DMS153 (cell line): ENCODE measurements around the gene SEZ6L2.
"Not testable (repeated sequence)": the region's sequence is repeated elsewhere in the genome, so short reads cannot be mapped to it uniquely, and the experiment has no call there.

Experiments
- DNase-seq: peaks from one replicate; lab custom pipeline; 2025; lab: John Stamatoyannopoulos, UW

The SEZ6L2 gene

DNA sequence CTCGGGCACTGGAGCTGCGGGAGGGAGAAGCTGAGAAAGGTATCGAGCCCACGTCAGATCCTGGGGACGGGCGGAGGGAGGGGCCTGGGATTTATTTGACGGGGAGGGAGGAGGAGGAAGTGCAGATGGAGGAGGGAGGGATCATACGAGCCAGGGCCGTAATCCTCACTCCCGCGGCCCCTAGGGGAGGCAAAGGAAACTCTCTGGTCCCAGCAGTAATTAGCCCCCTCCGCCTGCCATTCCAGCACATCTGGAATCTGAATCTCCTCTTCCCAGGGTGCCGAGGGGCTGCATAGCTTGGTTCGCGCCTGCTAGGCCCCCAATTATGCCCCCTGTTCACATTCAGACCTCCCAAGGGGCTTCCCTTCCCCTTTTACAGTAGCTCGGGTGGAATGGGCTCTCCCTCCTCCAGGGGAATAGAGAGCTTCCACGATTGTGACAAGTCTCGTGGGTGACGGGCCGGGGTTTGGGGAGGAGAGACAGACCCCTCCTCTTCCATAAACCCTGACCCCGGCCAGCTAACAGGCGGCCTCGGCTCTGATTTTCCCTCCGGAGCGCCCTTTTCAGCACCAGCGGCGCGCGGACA lies at the start of gene SEZ6L2:
SEZ6L2 (minus strand) TSS at position 35 of the 586 bp plus-strand sequence. CDS start 531 bp downstream, outside the sequence.
- peak; percentile 88 for DNase-seq

DNA sequence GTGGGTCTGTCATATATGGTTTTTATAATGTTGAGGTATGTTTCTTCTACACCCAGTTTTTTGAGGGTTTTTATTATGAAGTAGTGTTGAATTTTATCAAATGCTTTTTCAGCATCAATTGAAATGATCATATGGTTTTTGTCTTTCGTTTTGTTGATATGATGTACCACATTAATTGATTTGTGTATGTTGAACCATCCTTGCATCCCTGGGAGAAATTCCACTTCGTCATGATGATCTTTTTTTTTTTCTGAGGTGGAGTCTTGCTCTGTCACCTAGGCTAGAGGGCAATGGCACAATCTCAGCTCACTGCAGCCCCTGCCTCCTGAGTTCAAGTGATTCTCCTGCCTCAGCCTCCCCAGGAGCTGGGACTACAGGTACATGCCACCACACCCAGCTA lies 48.5 kb upstream of the SEZ6L2 start:
- no peak for DNase-seq

DNA sequence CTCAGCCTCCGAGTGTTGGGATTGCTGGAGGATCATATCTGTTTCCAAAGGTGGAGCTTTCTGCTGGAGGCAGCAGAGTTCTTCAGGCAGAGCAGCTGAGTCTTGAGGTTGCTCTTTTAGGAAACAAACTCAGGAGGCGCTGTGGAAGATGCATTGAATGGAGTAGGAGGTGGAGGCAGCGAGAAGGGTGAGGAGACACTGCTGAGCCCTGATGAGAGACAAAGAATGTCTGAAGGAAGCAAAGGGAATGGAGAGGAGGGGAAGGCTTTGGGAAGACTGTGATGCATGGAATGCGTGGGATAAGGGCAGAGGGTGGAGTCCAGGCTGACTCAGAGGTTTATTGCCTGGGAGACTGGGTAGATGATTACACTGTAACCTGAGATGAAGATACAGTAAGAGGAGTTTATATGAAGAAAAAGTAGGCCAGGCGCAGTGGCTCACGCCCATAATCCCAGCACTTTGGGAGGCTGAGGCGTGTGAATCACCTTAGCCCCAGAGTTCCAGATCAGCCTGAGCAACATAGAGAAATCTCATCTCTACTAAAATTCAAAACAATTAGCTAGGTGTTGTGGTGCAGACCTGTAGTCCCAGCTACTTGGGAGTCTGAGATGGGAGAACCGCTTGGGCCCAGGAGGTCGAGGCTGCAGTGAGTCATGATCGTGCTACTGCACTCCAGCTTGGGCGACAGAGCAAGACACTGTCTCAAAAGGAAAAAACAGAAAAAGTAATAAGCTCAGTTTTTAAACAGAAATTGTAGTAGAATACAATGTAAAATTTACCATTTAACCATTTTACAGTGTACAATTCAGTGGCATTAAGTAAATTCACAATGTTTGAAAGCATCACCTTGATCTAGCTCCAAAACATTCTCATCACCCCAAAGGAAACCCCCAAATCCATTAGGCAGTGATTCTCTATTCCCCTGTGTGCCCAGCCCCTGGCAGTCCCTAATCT lies 44.8 kb upstream of the SEZ6L2 start:
- peak; percentile 66 for DNase-seq

DNA sequence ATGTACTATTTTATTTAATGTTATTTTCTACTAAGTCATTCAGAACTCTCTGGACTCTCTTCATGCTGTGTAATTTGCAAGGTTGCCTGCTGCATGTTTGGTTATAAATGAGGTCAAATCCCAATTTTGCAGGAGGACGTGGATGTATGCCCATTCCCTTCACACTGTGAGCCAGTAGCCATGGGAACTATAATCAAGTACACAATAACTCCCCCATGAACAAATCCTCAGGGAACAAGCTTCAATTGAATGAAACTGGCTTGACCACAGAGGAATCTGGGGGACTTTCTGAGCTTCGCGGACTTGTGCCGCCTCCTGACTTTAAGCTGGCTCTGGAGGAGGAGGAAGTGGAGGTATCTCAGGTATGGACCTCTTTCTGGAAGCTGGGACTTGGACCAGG lies 41.3 kb upstream of the SEZ6L2 start:
- no peak for DNase-seq

DNA sequence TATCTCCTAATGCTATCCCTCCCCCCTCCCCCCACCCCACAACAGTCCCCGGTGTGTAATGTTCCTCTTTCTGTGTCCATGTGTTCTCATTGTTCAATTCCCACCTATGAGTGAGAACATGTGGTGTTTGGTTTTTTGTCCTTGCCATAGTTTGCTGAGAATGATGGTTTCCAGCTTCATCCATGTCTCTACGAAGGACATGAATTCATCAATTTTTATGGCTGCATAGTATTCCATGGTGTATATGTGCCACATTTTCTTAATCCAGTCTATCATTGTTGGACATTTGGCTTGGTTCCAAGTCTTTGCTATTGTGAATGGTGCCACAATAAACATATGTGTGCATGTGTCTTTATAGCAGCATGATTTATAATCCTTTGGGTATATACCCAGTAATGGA lies 32.4 kb upstream of the SEZ6L2 start:
- DNase-seq = not testable (repeated sequence)

DNA sequence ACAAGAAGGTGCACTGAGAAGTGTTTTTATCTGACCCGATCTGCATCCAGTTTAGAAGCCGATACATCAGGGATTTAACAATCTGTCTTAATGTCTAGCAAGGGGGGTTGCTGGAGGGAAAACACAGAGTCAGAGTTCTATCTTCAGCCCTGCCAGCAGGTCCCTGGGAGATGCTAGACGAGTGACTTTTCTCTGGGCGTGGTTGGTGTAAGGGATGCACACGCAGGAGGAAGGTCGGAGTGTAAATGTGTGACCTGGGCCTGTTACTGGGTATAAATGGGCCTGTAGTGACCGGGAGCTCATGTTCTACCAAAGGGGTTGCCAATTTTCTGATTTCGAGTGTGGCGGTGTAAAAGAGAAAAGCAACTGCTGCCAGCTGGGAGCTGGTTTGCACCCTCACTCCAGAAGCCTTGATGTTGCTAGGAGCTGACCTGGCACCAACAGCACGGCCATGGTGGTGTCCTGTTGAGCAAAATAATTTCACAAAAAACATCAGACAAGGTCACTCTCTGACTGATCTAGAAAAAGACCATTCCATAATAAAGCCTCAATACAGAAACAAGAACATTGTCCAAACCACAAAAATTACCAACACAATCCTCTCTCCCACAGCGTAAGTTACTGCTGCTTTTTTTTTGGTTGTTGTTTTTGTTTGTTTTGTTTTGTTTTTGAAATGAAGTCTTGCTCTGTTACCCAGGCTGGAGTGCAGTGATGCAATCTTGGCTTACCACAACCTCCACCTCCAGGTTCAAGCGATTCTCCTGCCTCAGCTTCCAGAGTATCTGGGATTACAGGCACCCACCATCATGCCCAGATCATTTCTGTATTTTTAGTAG lies 27.9 kb upstream of the SEZ6L2 start:
- no peak for DNase-seq

DNA sequence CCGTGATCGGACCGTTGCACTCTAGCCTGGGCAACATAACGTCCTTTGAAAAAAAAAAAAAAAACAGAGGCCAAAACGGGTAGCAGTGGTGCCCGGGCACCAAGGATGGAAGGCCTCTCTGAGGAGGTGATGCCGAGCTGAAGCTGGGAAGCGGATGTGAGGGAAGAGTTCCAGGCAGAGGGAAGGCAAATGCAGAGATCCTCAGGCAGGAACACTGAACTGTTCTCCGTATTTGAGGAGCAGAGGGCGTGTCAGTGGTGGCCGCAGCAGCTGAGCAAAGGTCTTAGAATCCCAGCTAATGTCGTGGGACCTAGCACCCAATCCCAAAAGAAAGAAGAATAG lies 27.3 kb upstream of the SEZ6L2 start:
- DNase-seq = peak; percentile 14

DNA sequence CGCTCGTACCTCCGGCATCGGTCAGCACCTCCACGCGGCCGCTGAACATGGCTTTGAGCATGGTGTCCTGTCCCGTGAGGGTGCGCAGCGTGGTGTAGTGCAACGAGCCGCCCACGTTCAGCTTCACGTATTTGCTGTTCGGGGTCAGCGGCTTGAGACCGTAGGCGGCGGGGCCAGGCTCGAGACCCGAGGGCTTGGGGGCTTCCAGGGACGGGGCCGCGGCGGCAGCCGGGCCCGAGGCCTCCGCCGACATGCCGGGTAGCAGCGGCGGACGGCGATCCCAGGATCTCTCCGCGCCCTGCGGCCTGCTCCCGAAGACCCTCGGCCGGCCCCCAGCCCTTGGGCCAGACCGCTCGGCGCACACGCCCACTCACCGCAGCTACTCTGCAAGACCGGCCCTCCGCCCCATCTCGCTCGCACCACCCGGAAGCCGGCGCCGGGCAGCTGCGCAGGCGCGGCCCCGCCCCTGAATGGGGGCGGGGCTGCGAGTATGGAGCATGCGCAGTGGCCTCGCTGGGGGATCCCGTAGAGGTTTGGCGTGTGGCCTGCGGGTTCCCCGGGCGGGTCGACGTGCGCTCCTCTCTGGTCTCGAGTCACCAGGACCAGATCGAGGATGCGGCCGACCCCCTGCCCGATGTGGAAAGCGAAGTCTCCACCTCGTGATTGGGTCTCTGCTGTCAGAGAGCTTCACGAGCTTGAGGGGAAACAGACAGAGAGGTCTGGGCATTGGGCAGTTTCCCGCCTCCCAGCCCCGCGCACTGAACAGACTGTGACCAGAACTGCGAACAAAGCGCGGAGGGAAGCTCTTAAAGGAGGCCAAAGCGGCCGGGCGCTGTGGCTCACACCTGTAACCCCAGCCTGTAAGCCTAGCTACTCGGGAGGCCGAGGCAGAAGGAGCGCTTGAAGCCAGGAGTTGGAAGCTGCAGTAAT lies 26.7 kb upstream of the SEZ6L2 start, which contains the start of gene KCTD13:
KCTD13 (minus strand) TSS at position 446 of the 930 bp plus-strand sequence; CDS start at position 253, 193 bp downstream.
- peak; percentile 61 for DNase-seq

DNA sequence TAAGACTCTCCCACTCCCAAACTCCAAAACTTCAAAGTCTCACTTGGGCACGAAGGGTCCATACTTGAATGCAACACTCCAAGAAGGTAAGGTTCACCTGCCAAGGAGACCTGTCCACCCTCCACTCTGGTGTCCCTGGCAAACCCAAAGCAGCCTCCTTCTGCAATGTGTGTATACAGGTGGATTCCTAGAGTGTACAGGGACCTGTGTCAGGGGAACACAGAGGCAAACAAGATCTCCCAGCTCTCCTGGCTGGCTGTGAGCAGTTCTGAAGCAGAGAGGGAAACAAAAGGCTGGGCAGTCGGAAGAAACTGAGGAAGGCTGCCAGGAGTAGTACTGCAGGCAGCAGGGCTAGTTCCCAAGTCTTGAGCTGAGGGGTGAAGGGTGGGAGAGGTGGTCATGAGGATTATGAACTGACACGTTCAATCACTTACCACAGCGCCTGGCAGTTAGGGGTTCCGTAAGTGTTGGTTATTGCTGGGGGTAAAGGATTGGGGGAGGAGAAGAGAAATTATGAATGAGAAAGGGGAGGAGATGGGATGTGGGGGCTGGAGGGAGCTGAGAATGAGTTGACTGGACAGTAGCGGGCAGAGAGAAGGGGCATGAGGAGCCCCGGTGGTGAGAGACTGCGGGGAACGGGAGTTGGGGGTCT lies 25.9 kb upstream of the SEZ6L2 start:
- no peak for DNase-seq

DNA sequence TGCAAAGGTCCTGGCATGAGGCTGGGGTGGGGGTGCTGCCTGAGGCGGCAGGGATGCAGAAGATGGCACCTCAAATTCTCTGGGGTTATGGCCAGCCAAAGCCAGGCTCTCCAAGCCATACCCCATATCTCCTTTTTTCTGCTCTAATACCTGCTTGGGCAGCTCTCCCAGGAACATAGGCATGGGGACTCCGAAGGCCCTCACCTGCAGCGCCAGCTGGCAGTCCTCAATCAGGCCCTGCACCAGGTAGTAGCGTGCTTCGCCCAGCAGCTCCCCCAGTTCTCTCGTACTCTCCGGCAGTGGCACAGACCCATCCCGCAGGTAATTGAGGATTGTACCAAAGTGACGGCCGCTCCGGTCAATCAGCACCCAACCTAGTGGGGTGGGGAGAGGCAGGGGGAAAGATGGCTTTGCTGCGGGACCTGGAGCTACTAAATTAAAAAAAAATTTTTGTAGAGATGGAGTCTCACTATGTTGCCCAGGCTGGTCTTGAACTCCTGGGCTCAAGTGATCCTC lies 23.7 kb upstream of the SEZ6L2 start:
- DNase-seq = no peak

DNA sequence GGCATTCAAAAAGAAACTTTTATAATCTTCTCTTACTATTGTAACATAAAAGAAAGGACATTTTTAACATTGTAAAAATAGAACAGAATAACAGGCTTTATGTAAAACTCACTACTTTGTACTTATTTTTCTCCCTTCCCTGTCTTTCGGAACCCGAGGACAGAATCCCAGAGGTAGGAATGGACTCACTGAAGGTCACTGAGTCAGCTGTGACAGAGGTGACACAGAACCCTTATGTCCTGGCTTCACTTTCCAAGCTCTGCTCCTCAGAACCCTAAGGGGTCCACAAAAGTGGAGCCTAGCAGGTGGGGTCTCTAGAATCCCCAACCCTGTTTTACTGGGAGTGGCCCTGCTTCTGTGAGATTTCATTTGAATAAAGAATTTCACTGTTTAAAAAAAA lies 23.0 kb upstream of the SEZ6L2 start:
- DNase-seq = no peak

DNA sequence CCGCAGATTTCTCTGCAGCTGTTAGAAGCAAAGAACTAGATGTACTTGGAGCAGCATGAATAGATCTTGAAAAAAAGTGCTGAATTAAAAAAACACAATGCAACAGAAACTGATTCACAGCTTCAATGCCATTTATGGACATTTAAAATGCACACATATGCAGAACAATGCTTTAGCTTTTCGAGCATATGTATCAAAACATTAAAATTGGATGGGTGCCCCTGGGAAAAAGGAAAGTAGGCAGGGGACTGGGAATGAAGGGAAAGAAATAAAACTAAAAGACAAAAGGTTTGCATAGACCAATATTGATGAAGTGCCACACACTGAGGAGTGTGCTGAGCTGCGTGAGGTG lies 21.7 kb upstream of the SEZ6L2 start:
- DNase-seq = no peak

DNA sequence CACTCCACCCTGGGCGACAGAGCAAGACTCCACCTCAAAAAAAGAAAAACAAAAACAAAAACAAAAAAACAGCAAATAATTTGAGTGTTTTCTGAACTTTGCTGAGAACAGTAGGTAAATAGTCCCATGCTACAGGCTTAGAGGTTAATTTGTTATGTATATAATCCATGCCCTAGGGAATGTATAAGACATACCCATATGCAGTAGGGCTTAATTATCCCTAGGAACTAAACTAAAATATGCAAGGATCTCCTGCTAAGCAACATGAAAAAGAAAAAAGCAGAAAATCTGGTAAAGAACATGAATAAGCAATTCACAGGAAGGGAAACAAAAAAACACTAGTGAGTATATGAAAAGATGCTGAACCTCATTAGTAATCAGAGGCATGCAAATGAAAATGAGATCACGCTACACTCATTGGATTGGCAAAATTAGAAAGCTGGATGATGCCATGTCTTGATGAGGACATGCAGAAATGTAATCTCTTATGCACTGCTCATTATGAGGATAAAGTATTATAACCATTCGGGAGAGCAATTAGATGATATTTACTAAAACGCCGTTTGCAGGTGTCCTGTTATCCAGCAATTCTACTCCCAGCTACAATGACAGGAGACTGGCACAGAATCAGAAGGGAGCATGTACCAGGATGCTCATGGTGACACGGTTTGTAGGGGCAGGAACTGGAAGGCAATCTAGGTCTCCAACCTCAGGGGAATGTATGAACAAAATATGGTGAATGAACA lies 21.1 kb upstream of the SEZ6L2 start:
- DNase-seq = no peak

DNA sequence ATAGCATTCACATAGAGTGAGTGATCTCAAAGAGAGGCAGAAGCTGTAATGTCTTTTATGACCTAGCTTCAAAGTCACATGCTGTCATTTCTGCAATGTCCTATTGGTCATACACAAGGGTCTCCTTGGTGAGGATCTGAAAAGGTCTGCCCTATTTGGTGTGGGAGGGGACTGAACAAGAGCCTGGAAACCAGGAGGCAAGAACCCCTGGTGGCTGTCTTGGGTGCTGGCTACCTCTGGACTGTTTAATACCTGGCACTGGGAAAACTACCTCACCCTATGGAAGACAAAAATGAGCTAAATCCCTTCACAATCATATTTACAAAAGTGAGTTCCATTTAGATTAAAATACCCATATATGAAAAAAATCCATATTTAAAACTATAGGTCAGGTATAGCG lies 17.6 kb upstream of the SEZ6L2 start:
- DNase-seq = no peak

DNA sequence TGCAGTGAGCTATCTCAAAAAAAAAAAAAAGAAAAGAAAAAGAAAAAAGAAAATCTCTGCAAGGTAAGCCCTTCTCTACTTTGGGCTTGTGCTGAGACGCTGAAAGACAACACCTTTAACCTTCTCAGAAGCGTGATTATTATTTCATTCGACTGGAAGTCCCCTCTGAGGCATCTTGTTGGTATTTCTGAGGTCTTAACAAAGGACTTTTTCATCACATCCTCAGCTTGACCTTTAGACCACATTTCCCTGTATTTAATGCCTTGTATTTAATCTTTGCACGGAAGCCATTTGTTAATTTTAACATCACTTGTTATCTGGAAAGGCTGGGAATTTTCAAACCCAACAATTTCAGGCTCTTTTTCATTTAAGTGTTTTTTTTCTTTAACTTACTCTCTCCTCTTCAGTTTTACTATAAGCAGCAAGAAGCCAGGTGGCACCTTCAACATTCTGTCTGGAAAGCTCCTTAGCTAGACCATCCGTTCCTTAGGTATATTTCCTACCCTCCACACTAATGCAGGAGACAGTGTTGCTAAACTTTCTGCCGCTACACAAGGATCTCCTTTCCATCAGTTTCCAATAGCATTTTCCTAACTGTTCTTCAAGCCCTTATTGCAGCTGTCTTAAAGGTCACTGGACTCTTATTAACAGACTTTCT lies 16.4 kb upstream of the SEZ6L2 start:
- DNase-seq = no peak

DNA sequence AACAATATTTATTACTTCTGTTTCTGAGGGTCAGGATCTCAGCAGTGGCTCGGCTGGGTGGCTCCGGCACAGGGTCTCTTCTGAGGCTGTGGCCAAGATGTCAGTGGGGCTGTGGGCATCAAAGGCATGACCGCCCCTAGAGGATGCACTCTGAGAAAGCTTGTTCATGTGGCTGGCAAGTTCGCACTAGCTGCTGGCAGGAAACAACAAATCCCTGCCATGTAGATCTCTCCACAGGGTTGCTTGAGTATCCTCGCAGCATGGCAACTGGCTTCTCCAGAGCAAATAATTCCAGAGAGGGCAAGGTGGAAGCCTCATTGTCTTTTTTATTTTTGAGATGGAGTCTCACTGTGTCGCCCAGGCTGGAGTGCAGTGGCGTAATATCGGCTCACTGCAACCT lies 14.2 kb upstream of the SEZ6L2 start:
- DNase-seq = no peak

DNA sequence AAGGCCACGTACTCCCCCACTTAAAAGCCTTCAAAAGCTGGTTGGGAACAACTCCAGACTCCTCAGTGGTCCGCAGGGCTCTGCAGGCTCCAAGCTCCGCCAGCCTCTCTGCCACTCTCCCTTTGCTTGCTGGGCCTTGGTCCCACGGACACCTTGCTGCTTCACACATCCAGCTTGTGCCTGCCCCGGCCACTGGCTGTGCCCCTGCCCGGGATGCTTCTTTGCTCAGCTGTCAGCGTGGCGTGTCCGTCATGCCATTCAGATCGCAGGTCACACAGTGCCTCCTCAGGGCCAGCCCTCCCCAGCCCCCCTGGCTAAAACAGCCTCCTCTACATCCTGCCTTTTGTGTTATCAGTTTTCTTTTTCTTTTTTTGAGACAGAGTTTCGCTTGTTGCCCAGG lies 12.7 kb upstream of the SEZ6L2 start:
- DNase-seq = no peak

DNA sequence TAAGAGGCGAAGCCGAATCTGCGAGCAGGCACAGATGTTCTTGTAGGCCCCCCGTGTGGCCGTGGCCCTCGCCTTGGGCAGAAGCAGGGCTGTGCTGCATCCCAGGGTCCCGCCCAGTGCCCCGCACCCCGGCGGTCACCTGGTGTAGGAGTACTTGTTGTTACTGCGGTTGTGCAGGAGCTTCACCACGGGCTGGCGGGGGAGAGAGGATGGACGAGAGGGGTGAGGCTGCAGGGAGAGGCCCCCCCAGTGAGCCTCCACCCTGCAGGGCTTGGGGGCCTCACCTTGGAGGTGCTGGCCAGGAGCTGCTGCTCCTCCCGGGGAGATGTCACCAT lies 12.3 kb upstream of the SEZ6L2 start:
- no peak for DNase-seq

DNA sequence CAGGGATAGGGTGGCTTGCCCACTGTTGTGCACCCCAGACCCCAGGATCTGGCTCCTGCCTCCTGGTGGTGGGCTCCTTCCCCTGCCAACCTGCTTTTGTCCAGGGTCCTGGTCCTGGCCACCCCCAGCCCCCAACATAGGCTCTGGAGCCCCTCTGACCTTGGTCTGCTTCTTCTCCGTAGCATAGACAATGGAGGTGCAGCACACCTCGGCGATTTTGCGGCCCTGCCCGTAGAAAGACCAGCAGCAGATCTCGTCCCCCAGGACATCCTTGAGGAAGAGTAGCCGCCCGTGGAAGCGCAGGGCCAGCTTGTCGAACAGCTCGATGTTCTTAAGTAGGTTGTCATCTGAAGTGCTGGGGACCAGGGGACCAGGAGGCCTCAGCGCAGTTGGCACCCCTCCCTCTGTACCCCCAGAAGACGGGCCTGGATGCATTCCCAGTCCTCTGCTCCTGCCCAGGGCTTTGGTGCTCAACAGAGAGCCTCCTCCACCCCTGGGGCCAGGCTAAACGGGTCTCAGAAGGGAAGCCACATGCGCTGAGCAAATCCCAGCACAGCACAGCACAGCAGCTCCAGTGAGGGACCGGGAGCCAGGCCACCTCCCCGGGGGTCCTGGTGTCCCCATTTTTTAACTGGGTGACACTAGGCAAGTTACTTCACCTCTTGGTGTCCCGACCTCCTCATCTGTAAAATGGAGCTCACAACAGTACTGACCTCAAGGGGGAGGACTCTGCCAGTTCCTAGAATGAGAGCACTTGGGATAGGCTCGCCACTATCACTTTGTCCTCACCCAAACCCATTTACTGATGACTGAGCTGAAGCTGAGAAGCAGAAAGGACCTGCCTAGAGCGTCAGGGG lies 11.7 kb upstream of the SEZ6L2 start:
- no peak for DNase-seq
